Neural progenitor cell (in vitro differentiated cells): ENCODE results near the gene S100A10. TPM values are rescaled to one million over a fixed set of nuclear protein-coding genes. Genes with fewer than 3 reads are reported as not detected.

Experiments used
- DNase-seq: peaks from one replicate; pipeline ENCODE4 v3.0.0-alpha.2; 2016; ENCODE audit warnings: low spot score
- H2AFZ ChIP-seq: fragments of 200-600 bp; sonication (generic); replicated peaks from 2 replicates; pipeline ENCODE4 v1.6.1; 2016; ENCODE audit warnings: antibody characterized with exemption
- H3F3A ChIP-seq: fragments of 200-600 bp; sonication (generic); 2 replicates; pipeline ENCODE4 v1.6.1; 2016; ENCODE audit warnings: antibody characterized with exemption, low read depth
- H3K27ac ChIP-seq: fragments of 200-600 bp; sonication (generic); 2 replicates; pipeline ENCODE4 v1.5.1; 2016; ENCODE audit warnings: mild to moderate bottlenecking
- H3K27me3 ChIP-seq: fragments of 200-600 bp; sonication (generic); 2 replicates; pipeline ENCODE4 v1.6.1; 2016; ENCODE audit warnings: mild to moderate bottlenecking, moderate library complexity
- H3K36me3 ChIP-seq: fragments of 200-600 bp; sonication (generic); 2 replicates; pipeline ENCODE4 v1.5.1; 2016
- H3K4me1 ChIP-seq: fragments of 200-600 bp; sonication (generic); 2 replicates; pipeline ENCODE4 v1.6.1; 2016; ENCODE audit warnings: mixed run types
- H3K4me2 ChIP-seq: fragments of 200-600 bp; sonication (generic); 2 replicates; pipeline ENCODE4 v1.6.1; 2016
- H3K4me3 ChIP-seq: fragments of 200-600 bp; sonication (generic); 2 replicates; pipeline ENCODE4 v1.5.1; 2016
- H3K79me2 ChIP-seq: fragments of 200-600 bp; sonication (generic); 2 replicates; pipeline ENCODE4 v1.6.1; 2016; ENCODE audit warnings: low read depth
- H3K9ac ChIP-seq: fragments of 200-600 bp; sonication (generic); 2 replicates; pipeline ENCODE4 v1.6.1; 2016
- H3K9me3 ChIP-seq: fragments of 200-600 bp; sonication (generic); 2 replicates; pipeline ENCODE4 v1.5.1; 2016; ENCODE audit warnings: low read depth
- H4K20me1 ChIP-seq: fragments of 200-600 bp; sonication (generic); 2 replicates; pipeline ENCODE4 v1.6.1; 2016; ENCODE audit warnings: low read depth
- H3K27ac Mint-ChIP-seq: 3 replicates; pipeline ENCODE4 v1.8.0; 2021; ENCODE audit warnings: mixed read lengths
- H3K27me3 Mint-ChIP-seq: 2 replicates; pipeline ENCODE4 v1.8.0; 2022; ENCODE audit warnings: low read depth, mild to moderate bottlenecking, inconsistent platforms, moderate library complexity, mixed read lengths; ENCODE audit not compliant: insufficient read depth
- H3K36me3 Mint-ChIP-seq: 3 replicates; pipeline ENCODE4 v1.8.0; 2021; ENCODE audit warnings: mixed read lengths
- H3K4me1 Mint-ChIP-seq: 3 replicates; pipeline ENCODE4 v1.8.0; 2021; ENCODE audit warnings: mixed read lengths
- H3K4me3 Mint-ChIP-seq: 3 replicates; pipeline ENCODE4 v1.8.0; 2021; ENCODE audit warnings: mild to moderate bottlenecking, moderate library complexity, mixed read lengths
- H3K9me3 Mint-ChIP-seq: 3 replicates; pipeline ENCODE4 v1.8.0; 2020; ENCODE audit warnings: mixed read lengths
- EZH2 ChIP-seq: fragments of 200-600 bp; sonication (generic); IDR thresholded peaks from 2 replicates; pipeline ENCODE4 v1.6.1; 2017; ENCODE audit warnings: antibody characterized with exemption, mild to moderate bottlenecking, moderate library complexity
- EZH2phosphoT487 ChIP-seq: fragments of 200-600 bp; sonication (generic); IDR thresholded peaks from 2 replicates; pipeline ENCODE4 v1.6.1; 2017; ENCODE audit warnings: antibody characterized with exemption
- total RNA-seq: library from RNA; depleted of rRNA; stranded (reverse); fragments of >200 nt; gene quantifications from 2 replicates; pipeline ENCODE4 v1.2.3, GENCODE V29; 2015; ENCODE audit warnings: low replicate concordance
- TF ChIP-seq, protein P1 (sequence below): fragments of 200-600 bp; sonication (generic); IDR thresholded peaks from 2 replicates; pipeline ENCODE4 v1.5.1; 2017; ENCODE audit warnings: antibody characterized with exemption, mild to moderate bottlenecking

S100A10 gene
- total RNA-seq, 1 donor from 2014 or later: 0.54 TPM

DNA sequence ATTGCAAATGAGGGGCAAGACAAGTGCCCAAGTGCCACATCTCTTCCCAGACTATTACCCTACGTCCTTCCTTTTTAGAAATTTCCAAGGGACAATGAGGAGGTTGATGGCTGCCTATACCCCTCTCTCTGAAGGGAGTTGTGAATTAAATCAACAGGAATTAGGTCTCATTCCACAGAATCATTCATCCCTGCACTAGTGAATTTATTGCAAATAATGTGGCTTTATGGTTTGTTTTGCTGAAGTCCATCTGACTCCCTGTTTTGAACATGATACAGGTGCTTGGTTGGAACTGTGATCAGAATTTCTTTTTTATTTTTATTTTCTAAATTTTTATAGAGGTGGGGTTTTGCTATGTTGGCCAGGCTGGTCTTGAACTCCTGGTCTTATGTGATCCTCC, 50.1 kb downstream of the S100A10 start:
- H3K9me3 ChIP-seq: no peaks in the 10 kb centered on the region
- H3K27me3 Mint-ChIP-seq: peaks cover 15% of the 10 kb centered on the region
- TF ChIP-seq EZH2phosphoT487 (no peak), EZH2 (no peak)

DNA sequence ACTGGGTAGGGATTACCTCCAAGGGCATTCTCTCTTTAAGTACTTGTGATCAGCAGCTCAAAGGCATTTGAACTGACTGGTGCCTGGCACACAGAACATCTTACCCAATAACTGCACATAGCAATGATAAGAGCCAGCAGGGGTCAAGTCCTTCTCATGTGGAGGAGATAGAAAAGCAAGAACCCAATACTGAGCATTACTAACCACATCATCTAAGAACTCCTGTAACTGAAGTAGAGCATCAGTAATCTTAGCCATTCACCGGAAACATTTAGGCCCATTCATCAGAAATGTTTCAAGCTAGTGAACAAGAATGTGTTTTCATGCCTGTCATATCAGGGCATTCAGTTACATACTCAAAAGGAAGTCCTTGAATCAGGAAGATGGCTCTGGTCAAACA, 50.8 kb downstream of the S100A10 start:
- H3K79me2 ChIP-seq: no peaks in the 10 kb centered on the region
- H3K36me3 ChIP-seq: no peaks in the 10 kb centered on the region
- H3F3A ChIP-seq: no peaks in the 10 kb centered on the region
- H3K27me3 ChIP-seq: no peaks in the 10 kb centered on the region
- no peaks in the 10 kb centered on the region for H3K36me3 Mint-ChIP-seq
- H2AFZ ChIP-seq: no peak overlapping the region
- no peak overlapping the region for H3K27ac Mint-ChIP-seq
- TF ChIP-seq EZH2 (no peak), EZH2phosphoT487 (no peak)
- TF ChIP-seq, protein P1, sequence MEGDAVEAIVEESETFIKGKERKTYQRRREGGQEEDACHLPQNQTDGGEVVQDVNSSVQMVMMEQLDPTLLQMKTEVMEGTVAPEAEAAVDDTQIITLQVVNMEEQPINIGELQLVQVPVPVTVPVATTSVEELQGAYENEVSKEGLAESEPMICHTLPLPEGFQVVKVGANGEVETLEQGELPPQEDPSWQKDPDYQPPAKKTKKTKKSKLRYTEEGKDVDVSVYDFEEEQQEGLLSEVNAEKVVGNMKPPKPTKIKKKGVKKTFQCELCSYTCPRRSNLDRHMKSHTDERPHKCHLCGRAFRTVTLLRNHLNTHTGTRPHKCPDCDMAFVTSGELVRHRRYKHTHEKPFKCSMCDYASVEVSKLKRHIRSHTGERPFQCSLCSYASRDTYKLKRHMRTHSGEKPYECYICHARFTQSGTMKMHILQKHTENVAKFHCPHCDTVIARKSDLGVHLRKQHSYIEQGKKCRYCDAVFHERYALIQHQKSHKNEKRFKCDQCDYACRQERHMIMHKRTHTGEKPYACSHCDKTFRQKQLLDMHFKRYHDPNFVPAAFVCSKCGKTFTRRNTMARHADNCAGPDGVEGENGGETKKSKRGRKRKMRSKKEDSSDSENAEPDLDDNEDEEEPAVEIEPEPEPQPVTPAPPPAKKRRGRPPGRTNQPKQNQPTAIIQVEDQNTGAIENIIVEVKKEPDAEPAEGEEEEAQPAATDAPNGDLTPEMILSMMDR: no peak
- H3K4me1 ChIP-seq: no peaks in the 10 kb centered on the region
- peaks cover 15% of the 10 kb centered on the region for H3K27me3 Mint-ChIP-seq
- no peak overlapping the region for H3K27ac ChIP-seq
- H3K4me3 ChIP-seq: no peak overlapping the region
- no peaks in the 10 kb centered on the region for H3K9me3 Mint-ChIP-seq
- H3K9me3 ChIP-seq: no peaks in the 10 kb centered on the region
- no peaks in the 10 kb centered on the region for H4K20me1 ChIP-seq
- H3K4me1 Mint-ChIP-seq: peaks cover 48% of the 10 kb centered on the region
- H3K4me2 ChIP-seq: no peak overlapping the region
- H3K4me3 Mint-ChIP-seq: no peak overlapping the region
- H3K9ac ChIP-seq: no peak overlapping the region
- no peak for DNase-seq

More for the DNA sequence above, 50.1 kb downstream of the S100A10 start:
- Histone ChIP-seq H2AFZ (no peak overlapping the region), H3F3A (no peaks in the 10 kb centered on the region), H4K20me1 (no peaks in the 10 kb centered on the region), H3K36me3 (no peaks in the 10 kb centered on the region), H3K4me2 (no peak overlapping the region), H3K79me2 (no peaks in the 10 kb centered on the region), H3K4me1 (no peaks in the 10 kb centered on the region), H3K27me3 (no peaks in the 10 kb centered on the region), H3K4me3 (no peak overlapping the region), H3K27ac (no peak overlapping the region), H3K9ac (no peak overlapping the region)
- Mint-ChIP-seq H3K27ac (no peak overlapping the region), H3K4me3 (no peak overlapping the region), H3K36me3 (no peaks in the 10 kb centered on the region), H3K9me3 (no peaks in the 10 kb centered on the region), H3K4me1 (peaks cover 48% of the 10 kb centered on the region)
- no peak for DNase-seq

DNA sequence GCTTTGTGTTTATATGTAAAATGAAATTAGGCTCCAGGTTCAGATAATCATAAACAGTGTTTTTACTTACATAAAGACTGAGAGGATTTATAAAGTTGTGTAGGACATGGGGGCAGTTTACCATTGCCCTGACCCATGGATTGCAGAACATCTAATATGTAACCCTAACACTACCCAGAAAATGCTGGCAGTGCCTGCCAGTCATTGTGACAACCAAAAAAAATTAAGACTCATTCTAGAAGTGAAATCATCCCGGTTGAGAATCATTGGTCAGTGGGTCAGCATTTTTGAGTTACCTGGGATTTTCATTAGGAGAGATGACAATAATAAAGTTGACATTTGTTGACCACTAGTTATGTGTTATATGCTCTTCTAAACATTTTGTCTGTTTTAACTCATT, 53.1 kb downstream of the S100A10 start:
- H3K4me1 ChIP-seq: peaks cover 7% of the 10 kb centered on the region
- H4K20me1 ChIP-seq: no peaks in the 10 kb centered on the region
- no peaks in the 10 kb centered on the region for H3K9me3 ChIP-seq
- H3K36me3 Mint-ChIP-seq: no peaks in the 10 kb centered on the region
- no peak overlapping the region for H3K27ac ChIP-seq
- no peaks in the 10 kb centered on the region for H3F3A ChIP-seq
- TF ChIP-seq EZH2phosphoT487 (no peak), EZH2 (no peak)
- H3K27me3 Mint-ChIP-seq: peaks cover 12% of the 10 kb centered on the region
- peaks cover 49% of the 10 kb centered on the region for H3K4me1 Mint-ChIP-seq
- H3K79me2 ChIP-seq: no peaks in the 10 kb centered on the region
- H3K9ac ChIP-seq: no peak overlapping the region
- H2AFZ ChIP-seq: no peak overlapping the region
- no peak overlapping the region for H3K4me3 ChIP-seq
- H3K27ac Mint-ChIP-seq: no peak overlapping the region
- H3K4me3 Mint-ChIP-seq: no peak overlapping the region
- H3K4me2 ChIP-seq: no peak overlapping the region
- H3K9me3 Mint-ChIP-seq: no peaks in the 10 kb centered on the region
- no peaks in the 10 kb centered on the region for H3K36me3 ChIP-seq
- DNase-seq: no peak
- H3K27me3 ChIP-seq: peaks cover 12% of the 10 kb centered on the region

DNA sequence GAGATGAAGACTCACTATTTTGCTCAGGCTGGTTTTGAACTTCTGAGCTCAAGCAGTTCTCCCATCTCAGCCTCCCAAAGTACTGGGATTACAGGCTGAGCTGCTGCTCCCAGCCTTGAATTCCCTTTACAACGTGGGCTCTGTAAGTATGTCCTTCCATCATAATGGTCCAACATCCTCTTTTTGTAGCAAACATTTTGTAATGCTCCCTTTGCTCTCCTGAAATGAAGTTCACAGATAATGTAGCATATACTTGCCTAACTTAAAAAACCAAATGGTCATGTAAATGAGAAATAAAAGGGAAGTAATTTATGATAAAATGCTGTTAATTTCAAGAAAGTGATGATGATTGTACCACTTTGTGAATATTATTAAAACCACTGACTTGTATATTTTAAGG, 53.9 kb downstream of the S100A10 start:
- TF ChIP-seq, protein P1: no peak
- TF ChIP-seq EZH2: no peak
- TF ChIP-seq EZH2phosphoT487: no peak
- H3K9me3 ChIP-seq: no peaks in the 10 kb centered on the region
- no peak overlapping the region for H3K27ac Mint-ChIP-seq
- no peaks in the 10 kb centered on the region for H3K79me2 ChIP-seq
- no peaks in the 10 kb centered on the region for H4K20me1 ChIP-seq
- H2AFZ ChIP-seq: no peak overlapping the region
- no peak overlapping the region for H3K4me2 ChIP-seq
- no peaks in the 10 kb centered on the region for H3K9me3 Mint-ChIP-seq
- no peaks in the 10 kb centered on the region for H3F3A ChIP-seq
- peaks cover 7% of the 10 kb centered on the region for H3K4me1 ChIP-seq
- H3K27me3 Mint-ChIP-seq: peaks cover 12% of the 10 kb centered on the region
- H3K9ac ChIP-seq: no peak overlapping the region
- no peak for DNase-seq
- H3K27ac ChIP-seq: no peak overlapping the region
- H3K36me3 Mint-ChIP-seq: no peaks in the 10 kb centered on the region
- peaks cover 19% of the 10 kb centered on the region for H3K27me3 ChIP-seq
- H3K4me3 ChIP-seq: no peak overlapping the region
- no peaks in the 10 kb centered on the region for H3K36me3 ChIP-seq
- H3K4me3 Mint-ChIP-seq: no peak overlapping the region
- peaks cover 49% of the 10 kb centered on the region for H3K4me1 Mint-ChIP-seq
